Measurements from ENCODE around the gene GRIP2.

DNA sequence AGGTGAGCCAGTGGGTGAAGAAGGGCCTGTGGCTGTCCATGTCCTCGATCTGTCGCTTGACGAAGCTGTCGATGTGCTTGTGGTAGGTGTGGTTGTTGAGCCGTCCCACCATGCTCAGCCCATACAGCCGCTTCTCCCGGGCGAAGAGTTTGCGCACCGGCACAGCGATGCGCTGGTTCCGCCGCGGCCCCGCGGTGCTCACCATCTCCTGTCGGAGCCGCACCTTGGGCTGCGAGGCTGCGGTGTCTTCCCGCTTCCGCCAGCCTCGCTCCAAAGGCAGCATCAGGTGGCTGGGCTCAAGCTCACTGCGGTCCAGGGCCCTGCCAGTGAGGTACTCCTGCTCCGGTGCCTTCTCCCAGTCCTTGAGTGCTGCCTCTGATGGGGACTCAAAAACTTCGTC, 34.0 kb upstream of the GRIP2 start:
- TF ChIP-seq, protein P1, sequence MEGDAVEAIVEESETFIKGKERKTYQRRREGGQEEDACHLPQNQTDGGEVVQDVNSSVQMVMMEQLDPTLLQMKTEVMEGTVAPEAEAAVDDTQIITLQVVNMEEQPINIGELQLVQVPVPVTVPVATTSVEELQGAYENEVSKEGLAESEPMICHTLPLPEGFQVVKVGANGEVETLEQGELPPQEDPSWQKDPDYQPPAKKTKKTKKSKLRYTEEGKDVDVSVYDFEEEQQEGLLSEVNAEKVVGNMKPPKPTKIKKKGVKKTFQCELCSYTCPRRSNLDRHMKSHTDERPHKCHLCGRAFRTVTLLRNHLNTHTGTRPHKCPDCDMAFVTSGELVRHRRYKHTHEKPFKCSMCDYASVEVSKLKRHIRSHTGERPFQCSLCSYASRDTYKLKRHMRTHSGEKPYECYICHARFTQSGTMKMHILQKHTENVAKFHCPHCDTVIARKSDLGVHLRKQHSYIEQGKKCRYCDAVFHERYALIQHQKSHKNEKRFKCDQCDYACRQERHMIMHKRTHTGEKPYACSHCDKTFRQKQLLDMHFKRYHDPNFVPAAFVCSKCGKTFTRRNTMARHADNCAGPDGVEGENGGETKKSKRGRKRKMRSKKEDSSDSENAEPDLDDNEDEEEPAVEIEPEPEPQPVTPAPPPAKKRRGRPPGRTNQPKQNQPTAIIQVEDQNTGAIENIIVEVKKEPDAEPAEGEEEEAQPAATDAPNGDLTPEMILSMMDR (IDR thresholded peaks at IDR 0.05) = no peak
- TF ChIP-seq POLR2AphosphoS5 (IDR thresholded peaks at IDR 0.05) = no peak
